Stimulated activated effector memory CD8-positive, alpha-beta T cell treated with anti-CD3 and anti-CD28 coated beads, Interleukin-12 subunit alpha, Interleukin-12 subunit beta, amount 100 ng/mL, for 72 hours (primary cell): ENCODE measurements around the gene MXI1.

Experiments used
- ATAC-seq: fragments of 150-1000 bp; cut with Tn5 transposase; 2 replicates; pipeline ENCODE4 v1.10.0; 2021
- DNase-seq, 2 donors: peaks; one replicate each; pipeline ENCODE4 v3.0.0; 2021 to 2022; ENCODE audit warnings: low spot score in 2 of 2
- H3K27ac Mint-ChIP-seq: one replicate; pipeline ENCODE4 v1.8.0; 2022; ENCODE audit warnings: mild to moderate bottlenecking, mixed read lengths
- H3K36me3 Mint-ChIP-seq: one replicate; pipeline ENCODE4 v1.8.0; 2022; ENCODE audit warnings: mild to moderate bottlenecking, mixed read lengths
- H3K4me1 Mint-ChIP-seq: one replicate; pipeline ENCODE4 v1.8.0; 2022; ENCODE audit warnings: mixed read lengths
- H3K4me3 Mint-ChIP-seq: one replicate; pipeline ENCODE4 v1.8.0; 2022; ENCODE audit warnings: mild to moderate bottlenecking, mixed read lengths
- H3K9me3 Mint-ChIP-seq: one replicate; pipeline ENCODE4 v1.8.0; 2022; ENCODE audit warnings: mixed read lengths

MXI1 gene

DNA sequence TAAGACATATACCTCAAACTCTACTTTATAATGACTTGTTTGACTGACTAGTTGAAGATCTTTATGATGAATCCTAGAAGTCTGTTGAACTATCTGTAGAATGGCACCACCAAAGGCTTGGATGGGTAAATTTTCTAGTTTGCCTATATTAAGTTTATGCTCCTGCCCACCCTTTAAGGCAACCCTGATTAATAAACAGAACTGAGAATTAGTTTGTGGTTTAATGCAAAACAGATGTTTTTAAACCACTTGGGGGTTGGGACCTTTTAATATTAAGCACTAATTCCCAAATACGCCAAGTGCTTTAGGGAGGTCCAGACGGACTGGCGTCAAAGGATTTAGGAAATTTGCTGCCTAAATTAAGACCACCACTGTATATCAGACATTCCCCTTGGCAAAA lies 76.9 kb downstream of the MXI1 start:
- no peaks in the 10 kb centered on the region for H3K9me3 Mint-ChIP-seq
- H3K4me1 Mint-ChIP-seq: peaks cover under 1% of the 10 kb centered on the region
- H3K4me3 Mint-ChIP-seq: no peak overlapping the region
- DNase-seq: no peak
- no peak for ATAC-seq
- peaks cover 100% of the 10 kb centered on the region for H3K36me3 Mint-ChIP-seq
- H3K27ac Mint-ChIP-seq: no peak overlapping the region

DNA sequence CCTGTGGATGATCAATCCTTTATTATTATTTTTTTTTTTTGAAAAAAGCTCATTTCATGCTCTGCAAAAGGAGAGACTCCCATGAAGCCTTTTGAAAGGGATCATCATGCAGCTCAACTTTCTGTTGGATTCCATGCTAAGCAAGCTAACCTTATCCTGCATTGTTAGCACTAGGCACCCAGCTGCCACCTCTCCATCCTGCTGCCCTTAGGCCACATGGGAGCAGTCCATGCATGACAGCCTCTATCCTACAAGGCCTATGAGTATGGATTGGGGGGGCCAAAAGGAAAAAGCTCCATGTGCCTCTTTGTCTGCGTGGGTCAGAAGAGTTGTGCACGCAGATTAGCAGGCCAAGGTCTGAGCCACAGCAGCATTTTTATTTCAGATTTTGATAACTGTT lies 78.1 kb downstream of the MXI1 start:
- DNase-seq: no peak
- no peak overlapping the region for H3K4me3 Mint-ChIP-seq
- H3K36me3 Mint-ChIP-seq: peaks cover 100% of the 10 kb centered on the region
- no peak overlapping the region for H3K27ac Mint-ChIP-seq
- H3K4me1 Mint-ChIP-seq: no peaks in the 10 kb centered on the region
- no peaks in the 10 kb centered on the region for H3K9me3 Mint-ChIP-seq
- ATAC-seq: no peak

GRCh38 chr10:110286841-110287240 lies 79.4 kb downstream of the MXI1 start:
- H3K4me1 Mint-ChIP-seq: no peaks in the 10 kb centered on the region
- H3K4me3 Mint-ChIP-seq: no peak overlapping the region
- peaks cover 99% of the 10 kb centered on the region for H3K36me3 Mint-ChIP-seq
- DNase-seq: no peak
- no peak overlapping the region for H3K27ac Mint-ChIP-seq
- no peak for ATAC-seq
- no peaks in the 10 kb centered on the region for H3K9me3 Mint-ChIP-seq

DNA sequence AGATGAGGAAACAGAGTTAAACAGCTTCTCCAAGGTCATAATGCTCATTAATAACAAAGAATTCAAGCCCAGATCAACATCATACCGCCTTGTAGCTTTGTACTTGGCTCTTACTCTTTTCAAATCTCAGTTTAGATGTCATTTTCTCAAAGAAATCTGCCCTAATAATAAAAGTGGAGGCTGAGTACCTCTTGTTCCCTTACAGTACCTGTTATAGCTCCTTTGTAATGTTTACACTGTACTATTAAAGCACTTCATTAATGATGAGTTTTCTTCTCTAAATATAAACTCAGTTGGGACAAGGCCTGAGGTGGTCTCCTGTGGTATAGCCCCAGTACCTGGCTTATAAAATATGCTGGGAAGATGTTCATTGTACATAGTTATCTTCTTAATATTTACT lies 89.6 kb downstream of the MXI1 start:
- peaks cover 31% of the 10 kb centered on the region for H3K4me1 Mint-ChIP-seq
- ATAC-seq (no peak), DNase-seq (no peak)
- H3K9me3 Mint-ChIP-seq: no peaks in the 10 kb centered on the region
- no peak overlapping the region for H3K4me3 Mint-ChIP-seq
- H3K27ac Mint-ChIP-seq: peak overlapping the region; percentile 70
- H3K36me3 Mint-ChIP-seq: peaks cover 100% of the 10 kb centered on the region

DNA sequence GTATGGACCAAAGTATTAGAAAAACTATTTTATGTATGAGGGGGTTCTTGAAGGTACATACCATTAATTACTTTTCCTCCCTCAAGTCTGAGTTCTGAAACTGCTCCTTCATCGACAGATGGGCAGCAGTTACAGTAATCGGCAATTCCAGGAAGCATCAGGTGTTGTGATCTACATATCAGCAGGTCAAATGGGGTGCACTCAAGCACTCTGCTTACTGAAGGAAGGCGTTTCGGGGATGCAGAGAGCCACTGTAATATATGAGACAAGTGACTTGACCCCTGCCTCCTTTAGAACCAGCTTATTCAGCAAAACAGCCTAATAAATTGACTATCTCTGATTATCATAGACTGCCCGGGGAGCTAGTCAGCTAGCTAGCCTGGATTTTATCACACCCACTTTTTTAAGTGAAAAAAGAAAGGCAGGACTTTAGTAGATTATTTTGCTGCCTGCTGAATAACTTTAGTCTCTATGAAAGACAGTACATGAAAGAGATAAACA lies 93.1 kb downstream of the MXI1 start:
- Mint-ChIP-seq H3K4me3 (no peak overlapping the region), H3K36me3 (peaks cover 100% of the 10 kb centered on the region), H3K27ac (peak overlapping the region; percentile 76), H3K4me1 (peaks cover 46% of the 10 kb centered on the region), H3K9me3 (no peaks in the 10 kb centered on the region)
- DNase-seq (no peak), ATAC-seq (no peak)

DNA sequence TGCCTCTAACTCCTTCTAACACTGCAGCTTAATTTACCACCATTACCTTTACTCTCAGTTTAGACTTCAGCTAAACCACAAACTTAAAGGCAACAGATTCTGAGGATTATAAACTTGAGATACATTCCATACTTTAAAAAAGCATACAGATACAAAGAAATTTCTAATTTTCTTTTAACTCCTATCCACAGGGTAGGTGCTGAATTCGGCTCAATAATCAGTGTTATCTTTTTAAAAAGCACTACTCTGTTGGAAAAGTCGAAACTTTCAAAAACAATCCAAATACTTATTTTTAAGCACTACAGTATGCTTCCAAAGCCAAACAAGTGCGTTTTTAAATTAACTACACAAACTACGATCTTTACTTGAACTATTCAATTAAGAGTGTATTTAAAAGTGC lies 96.3 kb downstream of the MXI1 start:
- Mint-ChIP-seq H3K27ac (peak overlapping the region; percentile 95), H3K4me3 (peak overlapping the region; percentile 87), H3K4me1 (peaks cover 32% of the 10 kb centered on the region), H3K9me3 (no peaks in the 10 kb centered on the region), H3K36me3 (peaks cover 70% of the 10 kb centered on the region)
- DNase-seq: no peak
- ATAC-seq: no peak

DNA sequence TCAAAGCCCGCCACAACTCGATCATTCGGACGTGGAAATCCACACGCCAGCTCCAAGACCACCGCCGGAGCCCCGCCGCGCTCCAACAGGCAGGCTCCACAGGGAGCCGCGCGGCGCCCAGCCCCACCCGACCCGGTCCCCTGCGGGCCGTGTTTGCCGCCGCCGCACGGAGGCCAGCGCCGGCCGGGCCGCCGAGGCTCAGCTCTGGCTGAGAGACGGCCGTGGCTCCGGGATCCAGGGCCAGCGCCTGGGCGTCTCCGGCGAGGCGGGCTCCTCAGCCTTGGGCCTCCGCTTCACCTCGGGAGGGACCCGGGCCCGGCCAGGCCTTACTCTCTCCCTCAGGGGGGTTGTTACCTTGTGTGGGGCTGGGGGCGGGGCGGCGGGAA lies 97.0 kb downstream of the MXI1 start:
- DNase-seq (no peak), ATAC-seq (peak; percentile 78)
- Mint-ChIP-seq H3K4me1 (peaks cover 32% of the 10 kb centered on the region), H3K4me3 (peak overlapping the region; percentile 87), H3K27ac (peak overlapping the region; percentile 95), H3K9me3 (no peaks in the 10 kb centered on the region), H3K36me3 (peaks cover 63% of the 10 kb centered on the region)

- peak; percentile 92 for ATAC-seq
- H3K36me3 Mint-ChIP-seq: peaks cover 58% of the 10 kb centered on the region
- DNase-seq: peak; percentile 98 to 99
- no peaks in the 10 kb centered on the region for H3K9me3 Mint-ChIP-seq
- peak within 1 kb of the TSS; percentile 87 for H3K4me3 Mint-ChIP-seq
- H3K27ac Mint-ChIP-seq: peak within 1 kb of the TSS; percentile 95
- H3K4me1 Mint-ChIP-seq: peaks cover 33% of the 10 kb centered on the region
These were observed 97.5 kb downstream of the MXI1 start, which contains the start of gene SMNDC1 for GRCh38 chr10:110304780-110305421. SMNDC1 (minus strand) TSS chr10:110304920; CDS start chr10:110303587, 1,333 bp downstream.

GRCh38 chr10:110305767-110306451 lies 98.5 kb downstream of the MXI1 start:
- Mint-ChIP-seq H3K4me1 (peaks cover 35% of the 10 kb centered on the region), H3K36me3 (peaks cover 48% of the 10 kb centered on the region), H3K27ac (peak overlapping the region; percentile 95), H3K4me3 (peak overlapping the region; percentile 87), H3K9me3 (no peaks in the 10 kb centered on the region)
- ATAC-seq (peak; percentile 79), DNase-seq (no peak)

DNA sequence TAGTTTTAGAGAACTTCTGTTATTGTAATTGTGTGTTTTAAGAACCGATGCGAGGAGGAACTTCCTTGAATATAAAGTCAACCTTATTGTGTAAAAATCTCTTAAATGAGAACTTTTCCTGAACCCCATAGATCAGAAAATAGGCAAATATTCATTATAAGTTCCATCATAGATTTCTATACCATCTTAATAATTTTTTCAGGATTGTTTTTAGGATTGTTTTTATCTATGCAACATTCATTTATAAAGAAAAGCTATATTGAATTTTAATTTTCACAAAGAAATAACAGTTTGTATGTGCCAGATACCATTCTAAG lies 99.0 kb downstream of the MXI1 start:
- H3K27ac Mint-ChIP-seq: peak overlapping the region; percentile 5
- no peak for DNase-seq
- peak overlapping the region; percentile 87 for H3K4me3 Mint-ChIP-seq
- no peak for ATAC-seq
- peaks cover 43% of the 10 kb centered on the region for H3K36me3 Mint-ChIP-seq
- no peaks in the 10 kb centered on the region for H3K9me3 Mint-ChIP-seq
- H3K4me1 Mint-ChIP-seq: peaks cover 35% of the 10 kb centered on the region

GRCh38 chr10:110307805-110308204 lies 100.4 kb downstream of the MXI1 start:
- ATAC-seq (no peak), DNase-seq (no peak)
- Mint-ChIP-seq H3K4me1 (peaks cover 35% of the 10 kb centered on the region), H3K27ac (no peak overlapping the region), H3K9me3 (no peaks in the 10 kb centered on the region), H3K4me3 (no peak overlapping the region), H3K36me3 (peaks cover 29% of the 10 kb centered on the region)

GRCh38 chr10:110310741-110311140 lies 103.3 kb downstream of the MXI1 start:
- Mint-ChIP-seq H3K36me3 (no peaks in the 10 kb centered on the region), H3K4me3 (peak overlapping the region; percentile 1), H3K27ac (no peak overlapping the region), H3K9me3 (no peaks in the 10 kb centered on the region), H3K4me1 (peaks cover 35% of the 10 kb centered on the region)
- DNase-seq: no peak
- no peak for ATAC-seq

- Mint-ChIP-seq H3K27ac (peak overlapping the region; percentile 17), H3K4me1 (peaks cover 35% of the 10 kb centered on the region), H3K4me3 (no peak overlapping the region), H3K36me3 (no peaks in the 10 kb centered on the region), H3K9me3 (no peaks in the 10 kb centered on the region)
- peak; percentile 61 for ATAC-seq
- no peak for DNase-seq
These were observed 104.0 kb downstream of the MXI1 start for GRCh38 chr10:110311357-110311949.

GRCh38 chr10:110312206-110312605 lies 104.8 kb downstream of the MXI1 start:
- no peaks in the 10 kb centered on the region for H3K36me3 Mint-ChIP-seq
- DNase-seq (no peak), ATAC-seq (no peak)
- no peak overlapping the region for H3K27ac Mint-ChIP-seq
- peaks cover 35% of the 10 kb centered on the region for H3K4me1 Mint-ChIP-seq
- no peaks in the 10 kb centered on the region for H3K9me3 Mint-ChIP-seq
- H3K4me3 Mint-ChIP-seq: no peak overlapping the region

DNA sequence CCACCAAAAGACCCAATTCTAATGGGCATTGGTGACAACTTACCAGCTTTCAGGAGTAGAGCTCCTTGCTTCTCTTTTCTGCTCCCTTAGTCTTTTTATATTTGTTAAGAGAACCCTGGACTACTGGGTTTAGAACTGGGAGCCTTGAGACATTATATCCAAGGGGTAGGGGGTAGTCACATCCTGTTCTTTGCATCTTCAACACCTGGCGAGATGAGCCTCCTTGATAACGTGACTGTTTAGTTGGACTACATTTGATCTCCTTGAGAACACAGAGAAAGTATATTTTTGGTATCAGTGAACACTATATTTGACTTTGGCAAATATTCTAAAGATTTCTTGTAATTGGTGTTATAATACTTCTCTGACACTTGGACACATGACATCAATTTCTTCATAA lies 106.3 kb downstream of the MXI1 start:
- ATAC-seq (no peak), DNase-seq (no peak)
- Mint-ChIP-seq H3K4me3 (no peak overlapping the region), H3K36me3 (no peaks in the 10 kb centered on the region), H3K9me3 (no peaks in the 10 kb centered on the region), H3K27ac (no peak overlapping the region), H3K4me1 (peaks cover 37% of the 10 kb centered on the region)
